KBM-7 (cell line): ENCODE results near the gene STARD13.
"Not testable (repeated sequence)": the region's sequence is repeated elsewhere in the genome, so short reads cannot be mapped to it uniquely, and the experiment has no call there.

Source experiments
- DNase-seq: peaks from one replicate; pipeline ENCODE4 v3.0.0-alpha.2; 2015
- in situ Hi-C: fragments of 300-500 bp; cut with MboI; formaldehyde crosslinking; loops from 2 replicates; pipeline ENCODE4 v1.14.3; 2020; ENCODE audit warnings: low sequenced_read_pairs, low pct_unique_long_range_greater_than_20kb, mixed read lengths

The STARD13 gene

DNA sequence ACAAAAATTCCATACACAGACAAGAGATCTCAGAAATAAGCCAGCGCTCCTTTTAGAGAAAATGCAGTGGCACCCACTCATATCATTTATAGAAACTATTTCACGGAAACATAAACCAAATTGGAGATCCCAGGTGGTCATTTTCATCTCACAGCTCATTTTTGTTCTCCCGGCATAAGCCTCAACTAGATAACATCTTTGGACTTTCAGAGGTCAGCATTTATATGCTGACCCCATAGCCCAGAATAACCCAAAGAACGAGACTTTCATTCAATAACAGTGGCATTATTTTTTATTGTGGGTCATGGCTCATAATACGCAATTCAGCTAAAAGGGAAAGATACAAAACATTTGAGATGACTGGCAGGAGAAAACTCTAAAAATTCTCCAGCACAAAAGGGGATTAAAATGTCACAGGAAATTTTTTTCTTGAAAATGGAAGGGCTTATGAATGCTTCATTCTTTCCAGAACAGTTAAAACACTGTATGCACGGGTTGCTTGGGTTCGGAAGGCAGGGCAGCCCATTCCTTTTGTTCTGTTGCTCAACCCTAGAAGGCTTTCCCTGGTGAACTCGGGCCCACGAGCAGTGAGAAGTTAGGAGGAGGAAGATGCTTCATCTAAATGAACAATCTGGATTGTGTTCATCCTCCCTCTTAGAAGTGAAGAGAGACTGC lies 24.0 kb downstream of the STARD13 start:
- in situ Hi-C loops = no loop called here
- DNase-seq = no peak

DNA sequence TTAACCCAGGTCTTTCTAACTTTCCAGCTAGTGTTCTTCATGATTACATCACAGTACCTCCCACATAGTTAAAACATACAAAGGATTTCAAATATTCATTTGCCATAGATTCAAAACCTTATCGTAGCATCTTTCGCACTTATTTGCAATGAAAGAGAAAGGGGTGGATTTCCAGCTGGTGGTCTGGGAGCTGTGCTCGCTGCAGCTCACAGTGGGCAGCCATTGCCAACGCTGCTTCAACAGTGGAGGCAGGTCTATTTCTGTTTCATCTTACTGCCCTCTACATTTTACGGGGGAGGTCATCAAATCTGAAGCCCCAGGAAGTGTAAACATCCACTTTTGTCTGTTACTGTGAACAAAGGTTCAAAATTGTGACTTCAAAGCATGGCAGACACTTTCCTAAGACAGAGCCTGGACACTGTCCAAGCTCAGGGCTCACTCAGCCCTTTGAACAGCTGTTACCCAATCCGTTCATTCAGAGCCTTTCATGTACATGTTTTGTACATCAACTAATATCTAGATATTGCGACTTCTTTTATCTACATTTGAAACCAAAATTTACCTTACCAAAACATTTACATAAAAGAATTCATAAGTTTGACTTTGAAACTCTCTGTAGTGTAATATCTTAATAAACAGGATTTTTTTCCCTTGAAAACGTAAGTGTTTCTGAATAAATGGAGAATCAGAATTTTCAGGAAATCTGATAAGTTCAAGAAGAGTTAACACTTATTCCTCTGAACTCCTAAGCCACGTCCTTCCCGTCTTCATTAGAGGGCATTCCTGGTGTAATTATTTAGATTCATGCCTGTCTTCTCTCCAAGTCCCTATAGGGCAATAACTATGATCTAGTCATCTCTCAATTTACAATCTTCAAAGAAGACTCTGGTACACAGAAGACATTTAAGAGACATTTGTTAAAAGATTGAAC lies 25.1 kb downstream of the STARD13 start:
- in situ Hi-C loops = no loop called here
- DNase-seq = no peak

DNA sequence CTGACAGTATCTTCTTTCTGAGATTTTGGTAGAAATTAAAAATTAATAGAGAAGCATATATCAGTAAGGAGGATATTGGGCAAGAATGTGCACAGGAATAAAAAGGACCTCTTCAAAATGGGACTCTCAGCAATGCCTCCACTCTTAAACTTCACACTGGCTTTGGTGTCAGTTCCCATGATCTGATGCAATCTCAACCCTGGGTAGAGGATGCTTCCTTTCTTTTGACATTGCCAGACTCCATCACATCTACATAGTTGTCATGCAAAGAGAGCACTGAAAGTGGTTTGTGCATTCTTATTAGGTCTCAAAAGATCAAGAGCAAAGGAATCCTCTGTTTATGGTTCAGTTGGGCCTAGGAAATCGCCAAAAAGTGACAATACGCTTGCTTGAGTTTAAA lies 26.3 kb downstream of the STARD13 start:
- no peak for DNase-seq
- in situ Hi-C loops = no loop called here

DNA sequence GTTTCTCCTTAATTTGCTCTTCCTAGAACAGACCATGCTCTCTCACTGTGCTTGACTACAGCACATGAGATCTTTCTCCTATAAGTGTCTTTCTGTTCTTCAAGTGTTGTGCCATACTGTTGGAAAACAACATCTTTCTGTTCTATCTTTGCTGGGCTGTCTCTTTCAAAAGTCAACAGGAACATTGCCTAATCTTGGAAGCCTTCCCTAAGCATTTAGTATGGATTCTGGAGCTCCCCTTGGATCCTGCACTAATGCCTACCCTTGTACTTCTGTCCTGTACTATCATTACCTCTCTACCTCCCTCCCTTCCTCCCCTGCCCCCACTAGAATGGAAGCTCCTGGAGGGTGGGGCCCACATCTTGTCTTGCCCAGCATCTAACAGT lies 26.8 kb downstream of the STARD13 start:
- in situ Hi-C loops = no loop called here
- no peak for DNase-seq

DNA sequence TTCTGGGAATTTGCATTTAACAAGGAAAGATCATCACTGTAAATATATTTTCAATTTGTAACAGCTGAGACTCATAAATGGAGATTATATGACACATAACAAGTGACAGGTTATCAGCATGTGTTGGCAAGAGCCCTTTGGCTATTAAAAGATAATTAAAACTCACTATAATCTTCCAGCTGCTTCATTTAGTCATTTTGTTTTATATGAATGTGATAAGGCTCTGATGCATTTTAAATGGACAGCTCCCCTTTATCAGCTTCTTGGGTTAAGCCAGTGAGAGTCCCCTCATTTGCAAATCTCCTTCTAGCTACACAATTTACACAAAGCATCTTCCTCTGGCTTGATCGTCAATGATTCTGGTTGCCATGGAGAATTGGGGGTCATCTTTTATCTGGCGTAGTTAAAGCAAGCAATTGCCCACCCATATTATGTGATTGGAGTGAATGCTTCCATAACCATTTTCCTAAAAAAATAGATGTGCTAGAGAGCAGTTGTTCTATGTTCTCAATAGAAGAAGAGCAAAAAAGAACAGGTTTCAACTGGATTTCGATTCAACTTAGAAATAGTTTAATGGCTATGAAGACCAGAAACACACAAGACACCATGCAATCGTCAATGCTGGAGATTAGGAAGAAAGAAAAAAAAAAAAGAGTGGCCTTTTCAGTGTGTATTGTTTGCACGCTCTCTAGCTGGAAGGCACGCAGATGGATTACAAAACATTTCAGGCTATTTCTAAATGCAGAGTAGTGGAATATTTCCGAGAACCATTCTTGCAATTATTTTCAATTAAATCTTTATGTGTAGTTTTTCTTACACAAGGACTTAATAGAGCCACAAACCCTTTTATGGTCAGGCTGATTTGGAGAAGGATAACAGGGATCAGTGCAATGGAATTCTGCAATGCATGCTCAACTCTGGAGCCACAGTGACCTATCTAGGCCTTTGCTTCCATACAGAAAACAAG lies 27.4 kb downstream of the STARD13 start:
- in situ Hi-C loops = no loop called here
- no peak for DNase-seq

DNA sequence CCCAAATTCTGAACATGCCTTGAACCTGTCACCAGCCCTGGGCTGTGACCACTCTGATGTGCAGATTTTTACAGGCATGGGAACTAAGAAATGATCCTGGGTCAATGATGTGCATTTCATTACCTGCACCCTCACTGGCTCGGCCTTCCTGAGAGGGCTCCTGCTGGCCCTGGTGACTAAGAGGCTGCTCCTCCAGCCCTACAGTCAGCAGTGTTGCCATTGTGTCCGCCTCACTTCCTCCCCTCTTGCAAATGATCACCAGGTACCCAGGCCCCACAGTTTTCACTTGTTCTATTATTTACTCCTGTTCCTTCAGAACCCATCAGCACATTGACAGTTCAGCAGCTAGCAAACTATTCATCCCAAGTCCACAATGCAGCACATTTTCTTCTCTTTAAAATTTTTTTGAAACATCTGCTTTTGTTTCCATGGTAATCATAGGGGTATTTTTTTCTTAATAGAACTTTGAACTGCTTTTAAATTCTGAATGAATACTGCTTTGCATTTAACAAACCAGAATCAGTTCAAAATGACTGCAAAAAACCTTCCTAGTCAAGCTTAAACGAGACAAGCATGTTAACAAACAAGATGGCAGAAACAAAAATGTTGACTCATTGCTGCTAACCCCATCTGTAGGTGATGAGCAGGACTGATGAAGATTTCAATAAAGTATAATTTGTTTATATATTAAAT lies 29.3 kb downstream of the STARD13 start:
- no peak for DNase-seq
- in situ Hi-C loops = no loop called here

DNA sequence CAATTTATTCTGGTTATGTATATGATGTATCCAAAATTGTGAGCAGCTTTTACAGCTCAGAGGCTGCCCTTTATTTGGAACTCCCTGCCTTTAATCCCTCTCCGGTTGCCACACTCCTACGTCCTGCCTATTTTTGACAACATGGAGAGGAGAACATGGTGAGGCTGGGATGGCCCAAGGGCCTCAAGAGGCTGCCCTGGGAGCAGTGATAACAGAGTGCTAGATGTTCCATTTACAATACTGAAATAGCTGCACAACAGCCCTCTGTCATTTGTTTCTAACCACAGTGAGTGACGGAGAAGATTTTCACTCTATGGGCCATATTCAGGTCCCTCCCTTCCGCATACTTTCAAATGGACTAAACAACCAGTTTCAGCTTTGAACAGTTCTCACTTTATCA lies 33.4 kb downstream of the STARD13 start:
- in situ Hi-C loops = no loop called here
- no peak for DNase-seq

DNA sequence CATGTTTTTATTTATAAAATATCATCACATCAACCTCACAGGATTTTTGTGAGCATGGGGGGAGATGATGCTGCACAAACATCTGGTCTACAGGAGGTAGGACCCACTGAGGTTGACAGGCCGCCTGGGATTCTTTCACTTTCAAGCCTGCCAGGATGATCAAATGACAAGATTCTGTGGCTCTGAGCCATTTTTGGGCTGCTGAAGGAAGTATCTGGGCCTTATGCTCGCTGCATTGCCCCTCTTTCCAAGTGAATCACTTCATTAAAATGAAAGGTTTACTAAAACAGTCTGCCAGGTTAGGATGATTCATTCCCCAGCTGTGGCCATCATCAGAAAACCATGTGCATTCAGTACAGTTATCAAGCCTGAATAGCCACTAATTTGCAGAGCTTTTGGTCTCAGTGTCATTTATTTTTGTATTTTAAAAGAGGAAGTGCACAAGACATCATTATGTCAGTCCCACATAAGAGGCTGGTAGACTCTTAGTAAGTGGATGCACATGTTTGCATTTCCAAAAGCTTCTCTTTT lies 34.4 kb downstream of the STARD13 start:
- DNase-seq = peak; percentile 74
- in situ Hi-C loops = no loop called here

DNA sequence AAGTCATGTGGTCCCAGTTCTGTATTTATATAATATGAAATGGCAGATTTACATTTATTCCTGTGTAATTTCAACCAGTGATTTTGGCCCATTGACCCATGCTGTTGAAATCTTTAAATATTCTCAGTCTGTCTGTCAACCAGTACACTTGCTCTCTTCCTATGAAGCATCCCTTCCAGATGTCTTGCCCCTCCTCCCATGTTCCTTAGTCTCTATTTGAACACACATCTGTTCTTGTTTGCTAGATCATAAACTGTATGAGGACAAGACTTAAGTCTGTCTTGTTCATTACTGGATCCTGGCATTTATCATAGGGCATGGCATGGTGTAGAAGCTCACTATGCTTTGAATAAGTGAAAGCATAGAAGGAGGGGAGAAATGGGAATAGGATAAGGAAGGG lies 34.9 kb downstream of the STARD13 start:
- no peak for DNase-seq
- in situ Hi-C loops = no loop called here

DNA sequence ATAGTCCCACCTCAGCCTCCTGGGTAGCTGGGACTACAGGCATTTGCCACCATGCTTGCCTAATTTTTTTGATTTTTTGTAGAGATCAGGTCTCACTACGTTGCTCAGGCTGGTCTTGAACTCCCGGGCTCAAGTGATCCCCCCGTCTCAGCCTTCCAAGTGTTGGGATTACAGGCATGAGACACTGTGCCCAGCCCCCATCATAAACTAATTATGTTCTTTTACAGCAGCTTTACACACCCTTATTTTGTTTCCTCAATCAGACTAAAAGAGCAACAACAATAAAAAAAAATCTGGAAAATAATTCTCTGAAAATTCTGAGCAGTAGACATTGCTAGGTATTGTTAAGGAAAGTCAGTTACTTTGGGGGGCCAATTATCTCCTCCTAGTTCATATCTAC lies 35.7 kb downstream of the STARD13 start:
- in situ Hi-C loops = no loop called here

DNA sequence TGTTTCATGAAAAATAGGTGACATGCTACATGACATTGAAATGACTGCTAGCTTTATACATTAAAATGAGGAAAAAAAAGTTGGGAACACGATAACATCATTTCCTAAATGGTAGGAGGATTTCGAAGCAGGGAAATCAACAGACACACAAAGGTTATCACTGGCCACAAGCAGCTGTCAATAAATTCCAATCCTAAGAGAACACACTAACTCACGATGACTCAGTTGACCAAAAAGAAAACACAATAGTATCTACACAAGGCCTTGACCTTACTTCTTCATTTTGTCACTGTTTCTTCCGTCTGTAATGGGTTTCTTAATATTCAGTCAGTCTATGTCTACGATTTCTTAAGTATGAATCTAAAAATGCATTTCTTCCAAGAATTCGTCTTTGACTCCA lies 36.5 kb downstream of the STARD13 start:
- DNase-seq = no peak
- in situ Hi-C loops = no loop called here

More for the DNA sequence above, 35.7 kb downstream of the STARD13 start:
- no peak for DNase-seq

DNA sequence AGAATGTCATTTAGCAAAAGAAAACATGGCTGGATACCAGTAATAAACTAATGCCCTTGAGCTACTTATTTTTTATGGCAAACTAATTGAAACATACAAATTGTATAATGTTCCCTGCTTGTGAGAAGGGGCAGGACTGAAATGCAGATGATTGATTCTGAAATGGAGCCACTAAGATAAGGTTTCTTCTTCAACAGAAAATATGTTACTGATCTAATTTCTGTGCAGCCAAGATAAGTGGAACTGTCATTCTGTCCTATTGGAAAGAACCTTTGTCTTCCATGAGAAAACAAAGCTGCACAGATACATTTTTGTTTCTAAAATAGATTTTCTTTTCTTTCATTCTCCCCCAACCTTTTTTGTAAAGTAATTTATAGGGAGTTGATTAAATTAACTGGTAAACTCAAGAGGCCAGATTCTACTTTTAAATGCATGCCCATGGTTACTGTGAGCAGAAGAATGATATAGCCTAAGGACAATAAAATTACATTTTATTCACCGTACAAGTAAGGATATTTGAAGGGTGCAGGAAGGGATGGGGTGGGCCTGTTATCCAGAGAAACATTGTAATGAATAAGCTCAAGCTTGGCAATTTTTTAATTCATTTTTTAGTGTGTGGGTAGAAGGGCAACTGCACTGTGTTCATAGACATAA lies 39.9 kb downstream of the STARD13 start:
- in situ Hi-C loops = no loop called here

DNA sequence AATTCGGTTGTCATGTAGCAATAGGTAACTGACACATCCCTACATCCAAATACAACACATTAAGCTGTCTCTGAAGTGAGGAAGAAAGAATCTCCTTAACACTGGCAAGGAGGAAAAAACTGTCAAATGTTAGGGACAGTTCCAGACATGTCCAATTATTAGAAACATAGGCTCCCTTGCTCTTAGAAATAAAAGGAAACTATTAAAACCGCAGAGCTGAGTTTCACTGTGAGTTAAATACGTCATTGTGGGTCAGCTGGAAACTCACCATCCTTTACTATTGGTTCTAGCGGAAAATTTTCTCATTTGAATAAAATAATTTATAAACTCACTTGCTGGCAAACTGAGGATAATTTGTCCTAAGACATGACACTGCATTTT lies 40.7 kb downstream of the STARD13 start:
- in situ Hi-C loops = no loop called here
- DNase-seq = no peak

More for the DNA sequence above, 39.9 kb downstream of the STARD13 start:
- no peak for DNase-seq

DNA sequence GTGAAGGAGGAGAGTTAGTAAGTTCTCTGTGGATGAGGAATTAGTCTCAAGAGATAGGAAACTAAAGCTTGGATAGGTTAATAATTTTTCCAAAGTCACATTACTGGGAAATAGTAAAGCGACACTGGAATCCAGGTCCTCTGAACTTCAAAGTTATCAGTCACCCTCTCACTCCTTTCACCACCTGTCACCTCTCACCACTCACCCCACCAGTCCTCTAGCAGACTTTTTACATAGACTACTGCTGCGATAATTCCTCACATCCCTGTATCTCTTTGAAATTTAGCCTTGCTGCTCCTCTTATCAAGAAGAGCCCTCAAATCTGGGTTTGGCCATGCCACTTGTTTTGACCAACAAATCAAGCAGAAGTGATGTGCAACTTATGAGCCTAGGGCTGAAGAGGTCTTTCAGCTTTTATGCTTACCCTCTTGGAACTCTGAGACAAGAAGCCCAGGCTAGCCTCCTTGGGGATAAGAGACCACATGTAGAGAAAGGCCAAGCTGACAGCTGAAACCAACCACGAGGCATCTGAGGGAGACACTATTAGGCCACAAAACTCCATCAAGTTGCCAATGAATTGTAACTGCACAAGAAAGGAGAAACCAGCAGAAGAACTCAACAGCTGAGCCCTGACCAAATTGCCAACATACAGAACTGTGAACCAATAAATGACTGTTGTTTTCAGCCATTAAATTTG lies 41.2 kb downstream of the STARD13 start:
- no peak for DNase-seq
- in situ Hi-C loops = no loop called here

DNA sequence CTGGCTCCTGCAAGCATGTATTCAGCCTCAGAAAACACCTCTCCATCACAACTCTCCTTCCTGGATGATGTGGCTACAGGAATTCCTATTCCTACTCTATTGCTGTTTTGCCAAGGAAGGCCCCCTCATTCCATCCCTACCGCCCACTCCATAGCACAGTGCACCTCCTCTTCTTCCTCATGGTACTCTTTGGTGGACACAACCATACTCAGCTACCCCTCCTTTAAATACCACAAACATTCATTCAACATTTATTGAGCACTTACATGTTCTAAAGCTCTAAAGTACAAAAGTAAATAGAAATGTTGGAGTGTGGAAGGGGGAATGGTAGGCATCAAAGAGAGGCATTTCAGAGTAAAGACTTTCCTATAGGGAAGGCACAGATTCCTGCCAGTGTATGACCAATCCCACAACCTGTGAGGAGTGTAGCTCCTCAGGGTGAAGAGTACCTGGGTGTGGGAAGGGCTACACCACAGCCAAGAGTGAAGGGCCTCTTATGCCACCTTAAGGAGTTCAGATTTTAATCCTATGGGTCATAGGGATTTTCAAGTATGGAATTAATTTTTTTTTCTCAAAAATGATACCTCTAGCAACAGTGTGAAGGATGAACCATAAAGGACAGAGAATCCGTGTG lies 42.5 kb downstream of the STARD13 start:
- in situ Hi-C loops = no loop called here
- no peak for DNase-seq

DNA sequence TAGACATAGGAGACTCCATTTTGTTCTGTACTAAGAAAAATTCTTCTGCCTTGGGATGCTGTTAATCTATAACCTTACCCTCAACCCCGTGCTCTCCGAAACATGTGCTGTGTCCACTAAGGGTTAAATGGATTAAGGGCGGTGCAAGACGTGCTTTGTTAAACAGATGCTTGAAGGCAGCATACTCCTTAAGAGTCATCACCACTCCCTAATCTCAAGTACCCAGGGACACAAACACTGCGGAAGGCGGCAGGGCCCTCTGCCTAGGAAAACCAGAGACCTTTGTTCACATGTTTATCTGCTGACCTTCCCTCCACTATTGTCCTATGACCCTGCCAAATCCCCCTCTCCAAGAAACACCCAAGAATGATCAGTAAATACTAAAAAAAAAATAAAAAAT lies 43.2 kb downstream of the STARD13 start:
- in situ Hi-C loops, DNase-seq: not testable (repeated sequence)

DNA sequence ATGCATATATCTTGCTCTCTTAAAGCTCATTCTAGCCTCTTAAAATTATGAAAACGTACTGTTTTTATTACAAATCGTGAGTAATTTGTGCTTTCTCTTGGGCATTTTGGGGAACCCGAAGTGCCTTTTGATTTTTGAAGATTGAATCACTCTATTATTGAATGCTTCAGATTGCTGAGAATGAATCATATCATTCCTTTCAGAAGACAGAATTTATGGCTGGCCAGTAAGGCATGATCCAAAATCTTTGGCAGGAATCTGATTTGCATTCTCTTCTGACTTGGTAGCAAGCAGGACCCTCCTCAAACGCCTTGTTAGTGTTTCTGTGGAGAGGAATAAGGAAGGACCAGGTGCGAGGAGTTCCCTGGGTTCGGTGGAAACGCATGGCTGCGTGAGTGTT lies 49.5 kb downstream of the STARD13 start:
- in situ Hi-C loops = no loop called here

More for the DNA sequence above, 49.5 kb downstream of the STARD13 start:
- DNase-seq = no peak
